Natural killer cell treated with Interleukin-12 subunit alpha and Interleukin-12 subunit beta and Interleukin-15 and Interleukin-18, amount 100 ng/mL, for 72 hours (primary cell): ENCODE results near the gene TESK2. TPM values are rescaled to one million over a fixed set of nuclear protein-coding genes. Genes with fewer than 3 reads are reported as not detected.
A peak's percentile ranks its signal among the peaks of the same experiment; 100 is the strongest.

ENCODE experiments used
- ATAC-seq, 2 donors: fragments of 150-1000 bp; cut with Tn5 transposase in 1 of 2; sonication (Bioruptor Pico), chemical (Tn5 transposase) in 1 of 2; 2 replicates each; pipeline ENCODE4 v1.10.0; 2021
- DNase-seq: peaks from one replicate; pipeline ENCODE4 v3.0.0; 2022; ENCODE audit warnings: low spot score
- H3K27ac Mint-ChIP-seq, 2 donors: 1 replicate in 1 of 2; 2 replicates in 1 of 2; pipeline ENCODE4 v1.8.0; 2022; ENCODE audit warnings: mixed read lengths in 2 of 2, mild to moderate bottlenecking in 1 of 2, moderate library complexity in 1 of 2
- H3K27me3 Mint-ChIP-seq, 2 donors: 1 replicate in 1 of 2; 2 replicates in 1 of 2; pipeline ENCODE4 v1.8.0; 2022; ENCODE audit warnings: mixed read lengths in 2 of 2
- H3K36me3 Mint-ChIP-seq: one replicate; pipeline ENCODE4 v1.8.0; 2022; ENCODE audit warnings: mixed read lengths
- H3K4me1 Mint-ChIP-seq, 2 donors: 1 replicate in 1 of 2; 2 replicates in 1 of 2; pipeline ENCODE4 v1.8.0; 2022; ENCODE audit warnings: low read depth in 2 of 2, mixed read lengths in 2 of 2, mild to moderate bottlenecking in 1 of 2
- H3K4me3 Mint-ChIP-seq: one replicate; pipeline ENCODE4 v1.8.0; 2022; ENCODE audit warnings: mixed read lengths
- H3K9me3 Mint-ChIP-seq: 2 replicates; pipeline ENCODE4 v1.8.0; 2022; ENCODE audit warnings: mixed read lengths
- total RNA-seq, 2 donors: library from RNA; stranded (reverse); gene quantifications; one replicate each; pipeline ENCODE4 v1.2.3, GENCODE V29; 2022

The TESK2 gene
- total RNA-seq, 2 donors from 2014 or later: 2.4 to 4.0 TPM

DNA sequence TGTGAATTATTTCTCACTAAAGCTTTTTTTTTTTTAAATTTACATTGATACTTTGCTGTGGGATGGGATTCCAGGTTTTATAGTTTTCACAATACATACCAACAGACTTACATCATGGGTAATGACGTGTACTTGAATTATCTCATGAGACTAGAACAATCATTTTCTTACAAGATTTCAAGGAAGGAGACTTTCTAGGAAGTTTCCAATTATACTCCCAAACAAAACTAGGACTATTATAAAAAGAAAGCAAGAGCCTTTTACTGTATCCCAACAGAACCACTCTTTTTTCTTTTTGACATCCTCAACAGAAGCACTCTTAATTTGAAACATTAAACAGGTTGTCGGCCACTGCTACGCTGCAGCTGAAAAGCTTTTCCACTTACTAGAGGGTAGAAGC, 48.7 kb downstream of the TESK2 start:
- Mint-ChIP-seq H3K4me3 (no peak overlapping the region), H3K9me3 (no peaks in the 10 kb centered on the region), H3K27me3 (no peaks in the 10 kb centered on the region), H3K36me3 (no peaks in the 10 kb centered on the region), H3K27ac (no peak overlapping the region), H3K4me1 (no peaks in the 10 kb centered on the region)
- no peak for DNase-seq
- ATAC-seq: no peak

GRCh38 chr1:45437323-45437722, 53.6 kb downstream of the TESK2 start:
- Mint-ChIP-seq H3K36me3 (no peaks in the 10 kb centered on the region), H3K4me3 (no peak overlapping the region), H3K4me1 (no peaks in the 10 kb centered on the region), H3K9me3 (no peaks in the 10 kb centered on the region), H3K27me3 (no peaks in the 10 kb centered on the region), H3K27ac (no peak overlapping the region)
- no peak for DNase-seq
- ATAC-seq: no peak

- no peak overlapping the region for H3K27ac Mint-ChIP-seq
- H3K4me1 Mint-ChIP-seq: no peaks in the 10 kb centered on the region
- no peak for DNase-seq
- H3K36me3 Mint-ChIP-seq: no peaks in the 10 kb centered on the region
- no peaks in the 10 kb centered on the region for H3K27me3 Mint-ChIP-seq
- no peaks in the 10 kb centered on the region for H3K9me3 Mint-ChIP-seq
- H3K4me3 Mint-ChIP-seq: no peak overlapping the region
- ATAC-seq: no peak
Observed at GRCh38 chr1:45430490-45430889, 60.5 kb downstream of the TESK2 start.

GRCh38 chr1:45429561-45430159, 61.3 kb downstream of the TESK2 start:
- DNase-seq: no peak
- no peaks in the 10 kb centered on the region for H3K36me3 Mint-ChIP-seq
- no peaks in the 10 kb centered on the region for H3K4me1 Mint-ChIP-seq
- no peak overlapping the region for H3K4me3 Mint-ChIP-seq
- H3K27me3 Mint-ChIP-seq: no peaks in the 10 kb centered on the region
- no peak overlapping the region for H3K27ac Mint-ChIP-seq
- no peaks in the 10 kb centered on the region for H3K9me3 Mint-ChIP-seq
- ATAC-seq: no peak

DNA sequence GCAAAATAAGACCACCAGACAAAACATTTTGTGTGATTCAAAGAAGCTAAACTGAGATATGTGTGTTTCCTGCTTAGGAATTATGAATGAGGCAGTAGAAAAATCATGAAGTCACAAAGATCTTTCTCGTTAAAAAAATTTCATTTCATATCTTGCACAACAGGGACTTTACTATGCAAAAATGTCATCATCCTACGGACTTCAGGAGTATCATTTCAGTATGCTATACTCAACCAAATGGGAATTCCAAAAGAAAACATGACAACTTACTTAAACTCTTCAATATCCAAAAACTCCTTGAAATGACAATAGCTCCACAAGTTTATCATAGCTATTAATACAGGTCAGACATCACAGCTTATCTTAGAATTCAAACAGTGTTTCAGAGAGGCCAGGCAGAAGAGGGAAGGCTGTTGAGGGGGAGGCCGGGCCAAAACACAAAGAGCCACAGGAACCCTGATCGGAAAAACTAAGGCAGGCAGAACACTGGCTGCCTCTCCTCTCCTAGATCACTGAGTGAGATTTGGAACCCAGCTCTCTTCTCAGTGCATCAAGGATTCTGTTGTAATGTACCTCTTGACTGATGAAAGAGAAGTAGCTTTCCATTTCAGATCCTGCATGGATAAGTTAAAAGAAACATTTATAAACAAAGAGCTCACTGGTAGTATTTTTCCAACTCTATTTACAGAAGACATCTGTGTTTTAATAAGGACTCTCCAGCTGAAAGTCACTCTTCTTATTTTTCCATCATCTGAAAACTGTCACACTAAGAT, 66.9 kb downstream of the TESK2 start:
- H3K36me3 Mint-ChIP-seq: peaks cover 10% of the 10 kb centered on the region
- no peaks in the 10 kb centered on the region for H3K27me3 Mint-ChIP-seq
- H3K9me3 Mint-ChIP-seq: peaks cover 2% of the 10 kb centered on the region
- H3K4me3 Mint-ChIP-seq: no peak overlapping the region
- H3K27ac Mint-ChIP-seq: no peak overlapping the region
- ATAC-seq (no peak), DNase-seq (no peak)
- H3K4me1 Mint-ChIP-seq: no peaks in the 10 kb centered on the region

DNA sequence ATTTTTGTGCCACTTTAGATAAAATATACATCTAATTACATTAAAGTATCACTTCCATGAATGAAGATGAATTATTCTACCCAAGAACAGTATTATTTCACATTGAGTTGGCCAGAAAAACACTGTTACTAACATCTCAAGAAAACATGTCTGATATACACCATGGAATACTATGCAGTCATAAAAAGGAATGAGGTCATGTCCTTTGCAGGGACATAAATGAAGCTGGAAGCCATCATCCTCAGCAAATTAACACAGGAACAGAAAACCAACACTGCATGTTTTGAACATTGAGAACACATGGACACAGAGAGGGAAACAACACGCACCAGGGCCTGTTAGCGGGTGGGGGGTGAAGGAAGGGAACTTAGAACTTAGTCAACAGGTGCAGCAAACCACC, 69.0 kb downstream of the TESK2 start:
- no peaks in the 10 kb centered on the region for H3K27me3 Mint-ChIP-seq
- peaks cover 10% of the 10 kb centered on the region for H3K36me3 Mint-ChIP-seq
- H3K27ac Mint-ChIP-seq: no peak overlapping the region
- DNase-seq (no peak), ATAC-seq (no peak)
- H3K9me3 Mint-ChIP-seq: peaks cover 2% of the 10 kb centered on the region
- no peaks in the 10 kb centered on the region for H3K4me1 Mint-ChIP-seq
- H3K4me3 Mint-ChIP-seq: no peak overlapping the region

DNA sequence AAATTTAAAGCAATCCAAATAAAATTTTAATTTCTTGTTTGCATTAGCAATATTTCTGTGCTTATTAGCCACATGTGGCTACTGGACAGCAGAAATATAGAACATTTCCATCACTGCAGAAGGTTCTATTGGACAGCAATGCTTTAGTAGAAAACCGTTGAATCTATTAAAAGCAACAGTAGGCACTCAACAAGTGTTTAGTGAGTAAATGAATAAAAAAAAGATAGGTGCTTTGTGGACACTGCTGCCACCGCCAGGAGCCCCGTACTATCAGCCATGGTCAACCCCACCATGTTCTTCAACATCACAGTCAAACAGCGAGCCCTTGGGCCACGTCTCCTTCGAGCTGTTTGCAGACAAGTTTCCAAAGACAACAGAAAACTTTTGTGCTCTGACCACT, 76.2 kb downstream of the TESK2 start:
- Mint-ChIP-seq H3K9me3 (no peaks in the 10 kb centered on the region), H3K27me3 (no peaks in the 10 kb centered on the region), H3K4me3 (no peak overlapping the region), H3K27ac (no peak overlapping the region), H3K4me1 (no peaks in the 10 kb centered on the region), H3K36me3 (no peaks in the 10 kb centered on the region)
- ATAC-seq: no peak
- DNase-seq: no peak

DNA sequence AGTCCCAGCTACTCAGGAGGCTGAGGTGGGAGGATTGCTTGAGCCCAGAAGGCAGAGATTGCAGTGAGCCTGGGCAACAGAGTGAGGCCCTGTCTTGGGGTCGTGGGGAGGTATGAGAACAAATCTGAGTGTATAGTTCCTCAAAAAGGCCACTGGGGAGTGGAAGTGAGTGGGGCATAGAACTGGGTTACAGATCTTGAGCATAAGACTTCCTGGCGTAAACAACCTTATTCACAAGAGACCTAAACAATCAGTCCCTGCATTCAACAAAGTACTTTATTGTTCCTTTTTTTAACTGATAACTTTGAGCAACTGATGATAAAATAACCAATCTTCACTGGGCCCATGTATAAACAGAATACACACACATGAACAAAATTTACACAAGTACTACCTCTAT, 78.1 kb downstream of the TESK2 start:
- no peak overlapping the region for H3K4me3 Mint-ChIP-seq
- DNase-seq: no peak
- H3K36me3 Mint-ChIP-seq: no peaks in the 10 kb centered on the region
- peaks cover 7 to 8% of the 10 kb centered on the region in 2 donors for H3K4me1 Mint-ChIP-seq
- H3K27me3 Mint-ChIP-seq: no peaks in the 10 kb centered on the region
- ATAC-seq: no peak
- no peak overlapping the region for H3K27ac Mint-ChIP-seq
- H3K9me3 Mint-ChIP-seq: no peaks in the 10 kb centered on the region

DNA sequence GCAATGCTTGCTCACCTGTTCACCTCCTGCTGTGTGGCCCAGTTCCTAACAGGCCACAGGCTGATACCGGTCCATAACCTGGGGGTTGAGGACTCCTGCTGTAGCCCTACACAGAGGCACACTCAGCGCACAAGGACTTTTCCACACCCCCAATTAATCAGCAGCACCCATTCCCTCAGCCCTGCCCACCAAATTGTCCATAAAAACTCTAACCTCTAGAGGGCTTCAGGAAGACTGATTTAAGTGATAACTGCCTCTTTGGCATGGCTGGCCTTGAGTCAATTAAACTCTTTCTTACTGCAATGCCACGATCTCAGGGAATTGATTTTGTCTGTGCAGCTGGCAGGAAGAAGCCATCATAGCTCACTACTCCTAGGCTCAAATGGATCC, 79.5 kb downstream of the TESK2 start:
- ATAC-seq (no peak), DNase-seq (no peak)
- H3K9me3 Mint-ChIP-seq: no peaks in the 10 kb centered on the region
- H3K27me3 Mint-ChIP-seq: no peaks in the 10 kb centered on the region
- peaks cover 7 to 8% of the 10 kb centered on the region in 2 donors for H3K4me1 Mint-ChIP-seq
- no peaks in the 10 kb centered on the region for H3K36me3 Mint-ChIP-seq
- no peak overlapping the region for H3K4me3 Mint-ChIP-seq
- H3K27ac Mint-ChIP-seq: no peak overlapping the region

DNA sequence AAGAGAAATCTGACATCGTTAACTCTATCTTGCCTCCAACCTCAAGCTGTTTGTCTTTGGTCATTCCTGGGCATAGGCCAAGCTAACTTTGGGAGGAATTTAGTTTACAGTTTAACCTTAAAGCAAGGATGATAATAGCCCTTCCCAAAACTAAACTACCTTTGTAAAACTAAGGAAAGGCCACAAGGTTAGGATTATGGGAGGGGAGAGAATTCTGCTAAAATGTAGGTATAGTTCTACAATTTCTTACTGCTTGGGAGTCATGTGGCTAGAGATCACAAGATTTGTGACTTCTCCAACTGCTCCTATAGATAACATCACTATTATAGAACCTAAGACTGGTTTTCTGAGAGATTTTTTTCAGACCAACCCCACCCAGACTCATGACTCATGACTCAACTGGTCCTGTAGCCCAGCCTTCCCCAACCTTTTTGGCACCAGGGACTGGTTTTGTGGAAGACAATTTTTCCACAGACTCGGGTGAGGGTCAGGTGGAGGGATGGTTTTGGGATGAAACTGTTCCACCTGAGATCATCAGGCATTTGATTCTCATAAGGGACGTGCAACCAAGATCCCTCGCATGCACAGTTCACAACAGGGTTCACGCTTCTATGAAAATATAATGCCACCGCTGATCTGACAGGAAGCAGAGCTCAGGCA, 80.0 kb downstream of the TESK2 start:
- no peak overlapping the region for H3K4me3 Mint-ChIP-seq
- DNase-seq (no peak), ATAC-seq (no peak)
- no peaks in the 10 kb centered on the region for H3K36me3 Mint-ChIP-seq
- H3K27me3 Mint-ChIP-seq: no peaks in the 10 kb centered on the region
- H3K9me3 Mint-ChIP-seq: no peaks in the 10 kb centered on the region
- no peak overlapping the region for H3K27ac Mint-ChIP-seq
- peaks cover 7 to 8% of the 10 kb centered on the region in 2 donors for H3K4me1 Mint-ChIP-seq

DNA sequence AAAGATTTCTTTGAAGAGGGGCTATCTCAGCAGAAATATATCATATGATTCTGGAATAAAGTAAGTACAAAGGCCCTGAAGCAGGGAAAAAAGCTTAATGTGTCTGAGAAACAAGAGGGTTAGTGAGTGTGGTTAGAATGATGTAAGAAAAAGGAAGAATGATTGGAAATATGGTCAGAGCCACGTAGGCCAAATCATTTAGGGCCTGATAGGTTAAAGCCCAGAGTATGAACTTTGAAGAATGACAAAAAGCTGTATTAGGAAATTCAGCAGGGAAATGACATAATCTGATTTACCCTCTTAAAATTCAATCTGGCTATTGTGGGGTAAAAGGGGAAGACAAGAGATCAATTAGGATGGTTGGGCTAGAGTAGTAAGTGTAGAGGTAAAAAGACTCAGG, 81.7 kb downstream of the TESK2 start:
- DNase-seq (no peak), ATAC-seq (peak in 1 of 2 donors; percentile 52)
- Mint-ChIP-seq H3K36me3 (no peaks in the 10 kb centered on the region), H3K9me3 (no peaks in the 10 kb centered on the region), H3K27me3 (no peaks in the 10 kb centered on the region), H3K27ac (peak overlapping the region in 1 of 2 donors; percentile 5), H3K4me1 (peaks cover 7 to 8% of the 10 kb centered on the region in 2 donors), H3K4me3 (no peak overlapping the region)

- Mint-ChIP-seq H3K9me3 (no peaks in the 10 kb centered on the region), H3K27me3 (no peaks in the 10 kb centered on the region), H3K4me3 (no peak overlapping the region), H3K4me1 (peaks cover 7 to 8% of the 10 kb centered on the region in 2 donors), H3K36me3 (no peaks in the 10 kb centered on the region), H3K27ac (no peak overlapping the region)
- ATAC-seq: no peak
- no peak for DNase-seq
Observed at GRCh38 chr1:45407629-45408287, 83.2 kb downstream of the TESK2 start.

- ATAC-seq (no peak), DNase-seq (no peak)
- no peak overlapping the region for H3K4me3 Mint-ChIP-seq
- H3K27me3 Mint-ChIP-seq: no peaks in the 10 kb centered on the region
- no peaks in the 10 kb centered on the region for H3K36me3 Mint-ChIP-seq
- no peak overlapping the region for H3K27ac Mint-ChIP-seq
- no peaks in the 10 kb centered on the region for H3K9me3 Mint-ChIP-seq
- peaks cover 7 to 8% of the 10 kb centered on the region in 2 donors for H3K4me1 Mint-ChIP-seq
Observed at GRCh38 chr1:45405636-45406035, 85.3 kb downstream of the TESK2 start.

GRCh38 chr1:45403718-45404117, 87.2 kb downstream of the TESK2 start:
- no peaks in the 10 kb centered on the region for H3K36me3 Mint-ChIP-seq
- no peaks in the 10 kb centered on the region for H3K9me3 Mint-ChIP-seq
- no peak overlapping the region for H3K27ac Mint-ChIP-seq
- no peaks in the 10 kb centered on the region for H3K4me1 Mint-ChIP-seq
- ATAC-seq: no peak
- no peak overlapping the region for H3K4me3 Mint-ChIP-seq
- H3K27me3 Mint-ChIP-seq: no peaks in the 10 kb centered on the region
- no peak for DNase-seq
